ENCODE measurements around the gene TSNAX. TPM values are rescaled to one million over a fixed set of nuclear protein-coding genes. Genes with fewer than 3 reads are reported as not detected.

The TSNAX gene
- total and polyA plus RNA-seq, 9 of the 15 experiments (the other 6 are each of a cell fraction or from before 2014, with no cell fraction given) = 33.8 to 102 (median 61.2) TPM

DNA sequence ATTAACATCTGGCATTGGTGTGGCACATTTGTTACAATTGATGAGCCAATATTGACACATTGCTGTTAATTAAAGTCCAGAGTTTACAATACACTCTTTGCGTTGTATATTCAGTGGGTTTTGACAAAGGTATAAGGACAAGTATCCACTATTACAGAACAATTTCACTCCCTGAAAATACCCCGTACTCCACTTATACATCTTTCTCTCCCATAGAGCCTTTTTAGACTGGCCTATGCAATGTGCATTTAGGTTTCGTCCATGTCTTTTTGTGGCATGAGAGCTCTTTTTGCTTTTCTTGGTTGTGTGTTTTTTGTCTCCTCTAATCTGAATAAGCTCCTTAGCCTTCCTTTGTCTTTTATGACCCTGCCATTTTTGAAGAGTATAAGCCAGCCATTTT is 40.6 kb upstream of the TSNAX start:
- no peaks in the 10 kb centered on the region for H3K9me3 ChIP-seq (replicated peaks; ENCODE audit: control insufficient read depth, insufficient read depth, low read depth, low read length)
- H3K9me1 ChIP-seq (ENCODE audit: control insufficient read depth, insufficient read depth, low read length) = no peaks in the 10 kb centered on the region
- FAIRE-seq (peak; percentile 19), ATAC-seq (no peak), DNase-seq (ENCODE audit: extremely low read depth in 1 of 4, low spot score in 3 of 4) (no peak)
- TF ChIP-seq ZNF57 (CRISPR knock-in tag; IDR thresholded peaks at IDR 0.05) = no peak
- no peak for TF ChIP-seq PHTF2 (CRISPR knock-in tag; IDR thresholded peaks at IDR 0.05)
- TF ChIP-seq ZNF143 (CRISPR knock-in tag; IDR thresholded peaks at IDR 0.05) = no peak
- no peak for TF ChIP-seq BRD4 (IDR thresholded peaks at IDR 0.05)
- TF ChIP-seq, protein P1, sequence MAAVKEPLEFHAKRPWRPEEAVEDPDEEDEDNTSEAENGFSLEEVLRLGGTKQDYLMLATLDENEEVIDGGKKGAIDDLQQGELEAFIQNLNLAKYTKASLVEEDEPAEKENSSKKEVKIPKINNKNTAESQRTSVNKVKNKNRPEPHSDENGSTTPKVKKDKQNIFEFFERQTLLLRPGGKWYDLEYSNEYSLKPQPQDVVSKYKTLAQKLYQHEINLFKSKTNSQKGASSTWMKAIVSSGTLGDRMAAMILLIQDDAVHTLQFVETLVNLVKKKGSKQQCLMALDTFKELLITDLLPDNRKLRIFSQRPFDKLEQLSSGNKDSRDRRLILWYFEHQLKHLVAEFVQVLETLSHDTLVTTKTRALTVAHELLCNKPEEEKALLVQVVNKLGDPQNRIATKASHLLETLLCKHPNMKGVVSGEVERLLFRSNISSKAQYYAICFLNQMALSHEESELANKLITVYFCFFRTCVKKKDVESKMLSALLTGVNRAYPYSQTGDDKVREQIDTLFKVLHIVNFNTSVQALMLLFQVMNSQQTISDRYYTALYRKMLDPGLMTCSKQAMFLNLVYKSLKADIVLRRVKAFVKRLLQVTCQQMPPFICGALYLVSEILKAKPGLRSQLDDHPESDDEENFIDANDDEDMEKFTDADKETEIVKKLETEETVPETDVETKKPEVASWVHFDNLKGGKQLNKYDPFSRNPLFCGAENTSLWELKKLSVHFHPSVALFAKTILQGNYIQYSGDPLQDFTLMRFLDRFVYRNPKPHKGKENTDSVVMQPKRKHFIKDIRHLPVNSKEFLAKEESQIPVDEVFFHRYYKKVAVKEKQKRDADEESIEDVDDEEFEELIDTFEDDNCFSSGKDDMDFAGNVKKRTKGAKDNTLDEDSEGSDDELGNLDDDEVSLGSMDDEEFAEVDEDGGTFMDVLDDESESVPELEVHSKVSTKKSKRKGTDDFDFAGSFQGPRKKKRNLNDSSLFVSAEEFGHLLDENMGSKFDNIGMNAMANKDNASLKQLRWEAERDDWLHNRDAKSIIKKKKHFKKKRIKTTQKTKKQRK (IDR thresholded peaks at IDR 0.05; ENCODE audit: borderline replicate concordance, low read depth, low read length) = no peak
- TF ChIP-seq, protein P2, sequence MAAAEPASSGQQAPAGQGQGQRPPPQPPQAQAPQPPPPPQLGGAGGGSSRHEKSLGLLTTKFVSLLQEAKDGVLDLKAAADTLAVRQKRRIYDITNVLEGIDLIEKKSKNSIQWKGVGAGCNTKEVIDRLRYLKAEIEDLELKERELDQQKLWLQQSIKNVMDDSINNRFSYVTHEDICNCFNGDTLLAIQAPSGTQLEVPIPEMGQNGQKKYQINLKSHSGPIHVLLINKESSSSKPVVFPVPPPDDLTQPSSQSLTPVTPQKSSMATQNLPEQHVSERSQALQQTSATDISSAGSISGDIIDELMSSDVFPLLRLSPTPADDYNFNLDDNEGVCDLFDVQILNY (CRISPR knock-in tag; IDR thresholded peaks at IDR 0.05) = no peak
- in situ Hi-C loops (cut with MboI) (no loop called here), intact Hi-C loops (cut with micrococcal nuclease) (no loop called here)
- H2AFZ ChIP-seq (ENCODE audit: low read depth, low read length) = no peak overlapping the region
- H3K4me3 ChIP-seq = no peak overlapping the region
- H3K79me2 ChIP-seq (ENCODE audit: control insufficient read depth, insufficient read depth, low read length) = no peaks in the 10 kb centered on the region
- no peak overlapping the region for H3K9ac ChIP-seq (ENCODE audit: insufficient read depth in 1 of 2, low read depth in 2 of 2, low read length in 2 of 2)
- no peaks in the 10 kb centered on the region for H4K20me1 ChIP-seq (replicated peaks; ENCODE audit: control insufficient read depth, insufficient read depth, low read length)
- no peaks in the 10 kb centered on the region for H3K4me1 ChIP-seq (replicated peaks in 1 of 2; ENCODE audit: control insufficient read depth in 2 of 2, insufficient read depth in 2 of 2, low read length in 2 of 2)
- H3K4me2 ChIP-seq (ENCODE audit: insufficient read depth, low read length) = no peak overlapping the region
- H3K36me3 ChIP-seq (ENCODE audit: control insufficient read depth, insufficient read depth, low read length) = no peaks in the 10 kb centered on the region
- H3K27me3 ChIP-seq (ENCODE audit: control insufficient read depth in 2 of 2, insufficient read depth in 2 of 2, low read length in 2 of 2) = peaks cover 0 to 7% of the 10 kb centered on the region in 2 experiments; a peak in 3 of 5 replicates
- WGBS (ENCODE audit: insufficient coverage, low coverage, missing lambda C conversion rate) = 7% methylated on average over 3 of the region's 3 CpGs
- no TSS peak for BruUV-seq (replicated peaks)
- H3K27ac ChIP-seq (ENCODE audit: extremely low read depth, low read depth, low read length) = no peak overlapping the region
- CTCF ChIA-PET (ENCODE audit: low intra/inter-chr PET ratio) = no interaction called here
- POLR2A ChIA-PET = no interaction called here
